ENCODE measurements around the gene CAND2. TPM values are rescaled to one million over a fixed set of nuclear protein-coding genes. Genes with fewer than 3 reads are reported as not detected.

The CAND2 gene
- total and polyA plus RNA-seq, 2 of the 8 experiments (the other 6 are each of a cell fraction or from before 2014, with no cell fraction given), result 8.7 TPM

DNA sequence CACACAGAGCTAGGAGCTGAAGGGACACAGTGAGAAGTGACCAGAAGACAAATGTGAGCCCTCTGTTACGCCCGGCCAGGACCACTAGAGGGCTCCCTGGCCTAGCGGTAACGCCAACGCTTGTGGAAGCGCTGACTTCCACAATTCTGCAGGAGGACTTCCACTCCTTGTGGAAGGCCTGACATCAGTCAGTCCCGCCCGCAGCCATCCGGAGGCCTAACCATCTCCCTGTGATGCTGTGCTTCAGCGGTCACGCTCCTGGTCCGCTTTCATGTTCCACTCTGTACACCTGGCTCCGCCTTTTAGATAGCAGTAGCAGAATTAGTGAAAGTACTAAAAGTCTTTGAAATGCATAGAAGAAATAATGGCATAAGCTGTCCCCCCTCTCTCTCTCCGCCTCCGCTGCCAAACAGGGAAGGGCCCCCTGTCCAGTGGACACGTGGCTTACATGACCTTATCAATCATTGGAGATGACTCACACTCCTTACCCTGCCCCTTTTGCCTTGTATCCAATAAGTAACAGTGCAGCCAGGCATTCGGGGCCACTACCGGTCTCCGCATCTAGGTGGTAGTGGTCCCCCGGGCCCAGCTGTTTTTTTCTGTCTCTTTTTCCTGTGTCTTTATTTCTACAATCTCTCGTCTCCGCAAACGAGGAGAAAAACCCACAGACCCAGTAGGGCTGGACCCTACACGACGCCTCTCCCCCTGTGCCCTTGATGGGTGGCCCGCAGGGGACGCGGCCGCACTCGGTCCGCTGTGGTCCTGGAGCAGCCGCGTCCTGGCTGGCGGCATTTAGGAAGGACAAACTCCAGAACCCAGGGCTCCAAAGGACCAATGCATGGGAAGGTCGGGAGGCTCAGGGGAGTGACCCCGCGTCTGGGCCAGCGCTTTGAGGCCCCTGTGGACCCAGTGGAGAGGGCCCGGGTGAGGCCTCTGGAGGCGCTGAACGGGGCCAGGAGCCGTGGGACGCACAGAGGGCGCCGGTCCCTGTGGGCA, 71.9 kb downstream of the CAND2 start (continued):
- TF ChIP-seq, protein P1, sequence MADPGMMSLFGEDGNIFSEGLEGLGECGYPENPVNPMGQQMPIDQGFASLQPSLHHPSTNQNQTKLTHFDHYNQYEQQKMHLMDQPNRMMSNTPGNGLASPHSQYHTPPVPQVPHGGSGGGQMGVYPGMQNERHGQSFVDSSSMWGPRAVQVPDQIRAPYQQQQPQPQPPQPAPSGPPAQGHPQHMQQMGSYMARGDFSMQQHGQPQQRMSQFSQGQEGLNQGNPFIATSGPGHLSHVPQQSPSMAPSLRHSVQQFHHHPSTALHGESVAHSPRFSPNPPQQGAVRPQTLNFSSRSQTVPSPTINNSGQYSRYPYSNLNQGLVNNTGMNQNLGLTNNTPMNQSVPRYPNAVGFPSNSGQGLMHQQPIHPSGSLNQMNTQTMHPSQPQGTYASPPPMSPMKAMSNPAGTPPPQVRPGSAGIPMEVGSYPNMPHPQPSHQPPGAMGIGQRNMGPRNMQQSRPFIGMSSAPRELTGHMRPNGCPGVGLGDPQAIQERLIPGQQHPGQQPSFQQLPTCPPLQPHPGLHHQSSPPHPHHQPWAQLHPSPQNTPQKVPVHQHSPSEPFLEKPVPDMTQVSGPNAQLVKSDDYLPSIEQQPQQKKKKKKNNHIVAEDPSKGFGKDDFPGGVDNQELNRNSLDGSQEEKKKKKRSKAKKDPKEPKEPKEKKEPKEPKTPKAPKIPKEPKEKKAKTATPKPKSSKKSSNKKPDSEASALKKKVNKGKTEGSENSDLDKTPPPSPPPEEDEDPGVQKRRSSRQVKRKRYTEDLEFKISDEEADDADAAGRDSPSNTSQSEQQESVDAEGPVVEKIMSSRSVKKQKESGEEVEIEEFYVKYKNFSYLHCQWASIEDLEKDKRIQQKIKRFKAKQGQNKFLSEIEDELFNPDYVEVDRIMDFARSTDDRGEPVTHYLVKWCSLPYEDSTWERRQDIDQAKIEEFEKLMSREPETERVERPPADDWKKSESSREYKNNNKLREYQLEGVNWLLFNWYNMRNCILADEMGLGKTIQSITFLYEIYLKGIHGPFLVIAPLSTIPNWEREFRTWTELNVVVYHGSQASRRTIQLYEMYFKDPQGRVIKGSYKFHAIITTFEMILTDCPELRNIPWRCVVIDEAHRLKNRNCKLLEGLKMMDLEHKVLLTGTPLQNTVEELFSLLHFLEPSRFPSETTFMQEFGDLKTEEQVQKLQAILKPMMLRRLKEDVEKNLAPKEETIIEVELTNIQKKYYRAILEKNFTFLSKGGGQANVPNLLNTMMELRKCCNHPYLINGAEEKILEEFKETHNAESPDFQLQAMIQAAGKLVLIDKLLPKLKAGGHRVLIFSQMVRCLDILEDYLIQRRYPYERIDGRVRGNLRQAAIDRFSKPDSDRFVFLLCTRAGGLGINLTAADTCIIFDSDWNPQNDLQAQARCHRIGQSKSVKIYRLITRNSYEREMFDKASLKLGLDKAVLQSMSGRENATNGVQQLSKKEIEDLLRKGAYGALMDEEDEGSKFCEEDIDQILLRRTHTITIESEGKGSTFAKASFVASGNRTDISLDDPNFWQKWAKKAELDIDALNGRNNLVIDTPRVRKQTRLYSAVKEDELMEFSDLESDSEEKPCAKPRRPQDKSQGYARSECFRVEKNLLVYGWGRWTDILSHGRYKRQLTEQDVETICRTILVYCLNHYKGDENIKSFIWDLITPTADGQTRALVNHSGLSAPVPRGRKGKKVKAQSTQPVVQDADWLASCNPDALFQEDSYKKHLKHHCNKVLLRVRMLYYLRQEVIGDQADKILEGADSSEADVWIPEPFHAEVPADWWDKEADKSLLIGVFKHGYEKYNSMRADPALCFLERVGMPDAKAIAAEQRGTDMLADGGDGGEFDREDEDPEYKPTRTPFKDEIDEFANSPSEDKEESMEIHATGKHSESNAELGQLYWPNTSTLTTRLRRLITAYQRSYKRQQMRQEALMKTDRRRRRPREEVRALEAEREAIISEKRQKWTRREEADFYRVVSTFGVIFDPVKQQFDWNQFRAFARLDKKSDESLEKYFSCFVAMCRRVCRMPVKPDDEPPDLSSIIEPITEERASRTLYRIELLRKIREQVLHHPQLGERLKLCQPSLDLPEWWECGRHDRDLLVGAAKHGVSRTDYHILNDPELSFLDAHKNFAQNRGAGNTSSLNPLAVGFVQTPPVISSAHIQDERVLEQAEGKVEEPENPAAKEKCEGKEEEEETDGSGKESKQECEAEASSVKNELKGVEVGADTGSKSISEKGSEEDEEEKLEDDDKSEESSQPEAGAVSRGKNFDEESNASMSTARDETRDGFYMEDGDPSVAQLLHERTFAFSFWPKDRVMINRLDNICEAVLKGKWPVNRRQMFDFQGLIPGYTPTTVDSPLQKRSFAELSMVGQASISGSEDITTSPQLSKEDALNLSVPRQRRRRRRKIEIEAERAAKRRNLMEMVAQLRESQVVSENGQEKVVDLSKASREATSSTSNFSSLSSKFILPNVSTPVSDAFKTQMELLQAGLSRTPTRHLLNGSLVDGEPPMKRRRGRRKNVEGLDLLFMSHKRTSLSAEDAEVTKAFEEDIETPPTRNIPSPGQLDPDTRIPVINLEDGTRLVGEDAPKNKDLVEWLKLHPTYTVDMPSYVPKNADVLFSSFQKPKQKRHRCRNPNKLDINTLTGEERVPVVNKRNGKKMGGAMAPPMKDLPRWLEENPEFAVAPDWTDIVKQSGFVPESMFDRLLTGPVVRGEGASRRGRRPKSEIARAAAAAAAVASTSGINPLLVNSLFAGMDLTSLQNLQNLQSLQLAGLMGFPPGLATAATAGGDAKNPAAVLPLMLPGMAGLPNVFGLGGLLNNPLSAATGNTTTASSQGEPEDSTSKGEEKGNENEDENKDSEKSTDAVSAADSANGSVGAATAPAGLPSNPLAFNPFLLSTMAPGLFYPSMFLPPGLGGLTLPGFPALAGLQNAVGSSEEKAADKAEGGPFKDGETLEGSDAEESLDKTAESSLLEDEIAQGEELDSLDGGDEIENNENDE (IDR thresholded peaks at IDR 0.05; ENCODE audit: insufficient replicate concordance, low read length), result no peak
- TF ChIP-seq EGR1 (IDR thresholded peaks at IDR 0.05; ENCODE audit: borderline replicate concordance, low read depth, low read length) (0 out of 2 replicates have a peak, but pooled peaks have one; percentile 44), JUN (IDR thresholded peaks at IDR 0.05; ENCODE audit: low read depth, low read length) (no peak), JUND (IDR thresholded peaks at IDR 0.05; ENCODE audit: low read length) (no peak), TBP (IDR thresholded peaks at IDR 0.05; ENCODE audit: low read depth, low read length) (0 out of 2 replicates have a peak, but pooled peaks have one; percentile 24), SIN3A (conservative IDR thresholded peaks at IDR 0.05 in 1 of 2, IDR thresholded peaks at IDR 0.05 in 1 of 2; ENCODE audit: low read depth in 1 of 2, low read length in 2 of 2) (peak; percentile 11 to 57; a peak in 1 of 4 replicates), NRF1 (IDR thresholded peaks at IDR 0.05; ENCODE audit: low read depth, low read length) (no peak), BCL11A (IDR thresholded peaks at IDR 0.05; ENCODE audit: low read depth in 2 of 2, low read length in 2 of 2) (no peak), CREB1 (IDR thresholded peaks at IDR 0.05) (0 out of 2 replicates have a peak, but pooled peaks have one; percentile 33)

Measured in H1 (cell line).